ENCODE results near the gene FSTL4. TPM values are rescaled to one million over a fixed set of nuclear protein-coding genes. Genes with fewer than 3 reads are reported as not detected.

Gene FSTL4
- total RNA-seq, 1 experiment from 2014 or later = not detected

DNA sequence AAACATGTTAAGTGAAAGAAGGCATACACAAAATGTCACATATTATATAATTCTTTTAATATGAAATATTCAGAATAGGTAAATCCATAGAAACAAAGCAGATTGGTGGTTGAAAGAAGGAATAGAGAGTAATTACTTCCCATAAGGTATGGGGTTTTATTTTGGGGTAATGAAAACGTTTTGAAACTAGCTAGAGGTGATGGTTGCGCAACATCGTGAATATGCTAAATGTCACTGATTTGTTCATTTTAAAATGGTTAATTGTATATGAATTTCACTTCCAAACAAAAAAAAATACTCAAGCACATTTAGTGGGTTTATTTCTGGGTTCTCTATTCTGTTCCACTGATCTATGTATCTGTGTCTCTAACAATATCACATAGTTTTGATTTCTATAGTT is 12.0 kb upstream of the FSTL4 start:
- DNase-seq = no peak

DNA sequence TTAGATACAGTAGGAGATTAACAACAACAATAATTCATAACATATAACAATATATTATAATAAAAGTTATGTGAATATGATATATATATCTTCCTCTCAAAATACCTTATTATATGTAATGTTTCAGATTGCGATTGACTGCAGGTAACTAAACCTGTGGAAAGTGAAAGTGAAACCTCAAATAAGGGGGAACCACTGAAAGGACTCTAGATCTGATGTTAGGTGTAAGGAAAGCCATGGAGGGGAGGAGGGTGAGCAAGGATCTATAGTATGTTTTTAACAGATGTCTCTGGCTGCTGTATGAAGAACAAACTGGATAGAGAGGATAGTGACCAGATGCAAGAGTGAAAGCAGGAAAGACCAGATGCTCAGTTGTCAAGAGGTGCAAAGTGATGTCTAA is 5.8 kb upstream of the FSTL4 start:
- Histone ChIP-seq H3K9me2 (replicated peaks; ENCODE audit: insufficient read depth, low read length) (no peaks in the 10 kb centered on the region), H3K9me3 (ENCODE audit: low read length) (no peaks in the 10 kb centered on the region), H3K79me2 (ENCODE audit: low read length) (no peaks in the 10 kb centered on the region), H3K27me3 (ENCODE audit: low read length) (no peaks in the 10 kb centered on the region), H3K4me1 (ENCODE audit: low read length) (no peaks in the 10 kb centered on the region), H3K9ac (ENCODE audit: low read length) (no peak overlapping the region), H3K36me3 (ENCODE audit: insufficient read depth, low read length) (no peaks in the 10 kb centered on the region), H3K4me3 (ENCODE audit: low read length) (no peak overlapping the region), H2AFZ (ENCODE audit: low read length) (no peak overlapping the region), H3K27ac (ENCODE audit: low read length) (no peak overlapping the region), H4K20me1 (ENCODE audit: insufficient read depth, low read depth, low read length) (no peaks in the 10 kb centered on the region), H3K4me2 (ENCODE audit: low read depth, low read length, poor library complexity, severe bottlenecking) (no peak overlapping the region)
- DNase-seq = no peak

More for the DNA sequence above, 12.0 kb upstream of the FSTL4 start:
- Histone ChIP-seq H3K4me1 (ENCODE audit: low read length) (no peaks in the 10 kb centered on the region), H2AFZ (ENCODE audit: low read length) (no peak overlapping the region), H3K27me3 (ENCODE audit: low read length) (no peaks in the 10 kb centered on the region), H3K9me3 (ENCODE audit: low read length) (no peaks in the 10 kb centered on the region), H3K4me3 (ENCODE audit: low read length) (no peak overlapping the region), H3K9me2 (replicated peaks; ENCODE audit: insufficient read depth, low read length) (0 out of 2 replicates have a peak, but pooled peaks cover 3% of the 10 kb centered on the region), H3K36me3 (ENCODE audit: insufficient read depth, low read length) (no peaks in the 10 kb centered on the region), H3K9ac (ENCODE audit: low read length) (no peak overlapping the region), H3K4me2 (ENCODE audit: low read depth, low read length, poor library complexity, severe bottlenecking) (no peak overlapping the region), H3K27ac (ENCODE audit: low read length) (no peak overlapping the region), H4K20me1 (ENCODE audit: insufficient read depth, low read depth, low read length) (no peaks in the 10 kb centered on the region), H3K79me2 (ENCODE audit: low read length) (no peaks in the 10 kb centered on the region)

DNA sequence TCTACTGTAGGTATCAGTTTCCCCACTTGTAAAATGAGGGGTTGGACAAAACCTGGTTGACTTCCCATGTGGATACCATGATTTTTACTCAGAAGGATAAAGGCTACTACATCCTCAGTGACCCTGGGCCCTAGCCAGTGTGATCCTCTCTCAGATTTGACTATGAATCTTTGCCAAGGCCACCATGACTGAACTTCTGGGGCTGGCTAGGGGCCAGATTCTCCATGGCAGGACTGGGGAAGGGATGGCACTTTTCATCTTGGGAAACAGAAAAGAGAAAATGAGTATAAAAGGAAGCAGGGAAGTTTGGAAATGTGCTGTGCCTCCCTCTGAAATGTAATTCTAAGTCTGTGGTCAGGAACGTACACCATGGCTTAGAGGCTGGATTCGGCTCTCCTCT is 1.4 kb upstream of the FSTL4 start:
- no peak for DNase-seq
- no peaks in the 10 kb centered on the region for H3K4me1 ChIP-seq (ENCODE audit: low read length)
- H2AFZ ChIP-seq (ENCODE audit: low read length) = no peak overlapping the region
- no peak overlapping the region for H3K27ac ChIP-seq (ENCODE audit: low read length)
- no peaks in the 10 kb centered on the region for H3K79me2 ChIP-seq (ENCODE audit: low read length)
- H4K20me1 ChIP-seq (ENCODE audit: insufficient read depth, low read depth, low read length) = no peaks in the 10 kb centered on the region
- H3K36me3 ChIP-seq (ENCODE audit: insufficient read depth, low read length) = no peaks in the 10 kb centered on the region
- no peak overlapping the region for H3K4me3 ChIP-seq (ENCODE audit: low read length)
- no peaks in the 10 kb centered on the region for H3K9me2 ChIP-seq (replicated peaks; ENCODE audit: insufficient read depth, low read length)
- no peaks in the 10 kb centered on the region for H3K27me3 ChIP-seq (ENCODE audit: low read length)
- no peaks in the 10 kb centered on the region for H3K9me3 ChIP-seq (ENCODE audit: low read length)
- H3K4me2 ChIP-seq (ENCODE audit: low read depth, low read length, poor library complexity, severe bottlenecking) = no peak overlapping the region
- no peak overlapping the region for H3K9ac ChIP-seq (ENCODE audit: low read length)

DNA sequence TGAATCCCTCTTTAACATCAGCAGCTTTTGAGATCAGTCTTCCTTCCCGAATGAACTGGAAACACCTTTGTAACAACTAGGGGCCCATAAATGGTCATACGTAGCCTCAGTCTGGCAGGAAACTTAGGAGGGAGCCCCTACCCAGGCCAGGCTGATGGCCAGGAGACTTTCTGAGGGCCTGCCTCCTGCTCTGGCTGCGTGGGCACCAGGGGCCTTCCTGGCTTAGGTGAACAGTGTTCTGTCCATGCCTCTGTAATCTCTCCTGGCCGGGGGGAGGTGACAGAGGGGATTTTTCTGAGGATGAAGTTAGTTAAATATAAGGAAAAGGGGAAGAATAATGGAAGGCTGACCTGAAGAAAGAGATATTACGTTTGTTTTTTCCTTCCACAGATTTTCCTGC is 843 bp upstream of the FSTL4 start:
- no peaks in the 10 kb centered on the region for H4K20me1 ChIP-seq (ENCODE audit: insufficient read depth, low read depth, low read length)
- no peak overlapping the region for H3K4me2 ChIP-seq (ENCODE audit: low read depth, low read length, poor library complexity, severe bottlenecking)
- H2AFZ ChIP-seq (ENCODE audit: low read length) = no peak overlapping the region
- no peak for DNase-seq
- H3K9ac ChIP-seq (ENCODE audit: low read length) = no peak overlapping the region
- no peak overlapping the region for H3K27ac ChIP-seq (ENCODE audit: low read length)
- no peaks in the 10 kb centered on the region for H3K27me3 ChIP-seq (ENCODE audit: low read length)
- no peaks in the 10 kb centered on the region for H3K9me3 ChIP-seq (ENCODE audit: low read length)
- no peak overlapping the region for H3K4me3 ChIP-seq (ENCODE audit: low read length)
- H3K9me2 ChIP-seq (replicated peaks; ENCODE audit: insufficient read depth, low read length) = no peaks in the 10 kb centered on the region
- no peaks in the 10 kb centered on the region for H3K4me1 ChIP-seq (ENCODE audit: low read length)
- no peaks in the 10 kb centered on the region for H3K36me3 ChIP-seq (ENCODE audit: insufficient read depth, low read length)
- H3K79me2 ChIP-seq (ENCODE audit: low read length) = no peaks in the 10 kb centered on the region

DNA sequence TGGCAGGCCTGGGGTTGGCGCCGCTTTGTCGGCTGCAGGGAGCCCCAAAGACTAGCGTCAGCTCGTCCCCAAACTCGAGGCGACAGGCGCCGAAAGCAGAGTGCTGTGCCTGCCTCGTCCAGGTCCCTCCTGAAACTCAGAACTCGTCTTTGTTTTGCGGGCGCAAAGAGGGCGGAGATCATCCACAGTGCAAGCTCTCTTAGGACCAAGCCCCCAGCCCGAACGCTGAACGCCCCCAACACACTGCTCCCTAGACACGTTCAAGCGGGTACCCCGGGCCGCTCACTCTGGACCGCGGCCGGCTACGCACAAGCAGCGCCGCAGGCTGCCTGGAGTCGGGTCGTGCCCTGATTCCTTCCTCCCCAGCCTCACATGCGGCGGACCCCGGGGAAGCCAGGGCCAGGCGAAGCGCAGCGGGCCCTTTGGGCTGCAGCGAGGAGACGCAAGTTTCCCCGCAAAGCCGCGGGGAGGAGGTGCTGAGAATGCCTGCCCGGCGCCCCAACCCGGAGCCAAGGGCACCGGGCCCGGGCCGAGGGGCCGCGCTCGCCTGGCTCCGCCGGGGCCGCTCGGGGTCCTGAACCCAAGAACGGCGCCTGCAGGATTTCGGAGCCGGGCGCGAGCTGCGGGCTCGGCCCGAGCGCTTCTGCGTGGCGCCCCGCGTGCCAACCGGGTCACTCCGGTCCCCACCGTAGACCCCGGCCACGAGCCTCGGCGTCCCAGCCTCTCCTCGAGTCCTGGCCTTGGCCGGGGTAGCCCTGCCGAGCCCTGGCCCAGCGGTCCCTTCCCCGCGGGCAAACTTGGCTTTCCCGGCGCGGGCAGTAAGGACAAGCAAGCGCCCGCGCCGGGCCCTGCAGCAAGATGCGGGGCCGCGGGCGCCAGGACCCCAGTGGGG is 738 bp downstream of the FSTL4 start:
- Histone ChIP-seq H4K20me1 (ENCODE audit: insufficient read depth, low read depth, low read length) (no peaks in the 10 kb centered on the region), H3K4me2 (ENCODE audit: low read depth, low read length, poor library complexity, severe bottlenecking) (no peak overlapping the region), H3K27ac (ENCODE audit: low read length) (no peak overlapping the region), H3K9me2 (replicated peaks; ENCODE audit: insufficient read depth, low read length) (no peaks in the 10 kb centered on the region), H3K27me3 (ENCODE audit: low read length) (no peaks in the 10 kb centered on the region), H3K4me1 (ENCODE audit: low read length) (no peaks in the 10 kb centered on the region), H3K36me3 (ENCODE audit: insufficient read depth, low read length) (no peaks in the 10 kb centered on the region), H3K9ac (ENCODE audit: low read length) (no peak overlapping the region), H3K9me3 (ENCODE audit: low read length) (no peaks in the 10 kb centered on the region), H2AFZ (ENCODE audit: low read length) (no peak overlapping the region), H3K4me3 (ENCODE audit: low read length) (no peak overlapping the region), H3K79me2 (ENCODE audit: low read length) (no peaks in the 10 kb centered on the region)
- DNase-seq = no peak

DNA sequence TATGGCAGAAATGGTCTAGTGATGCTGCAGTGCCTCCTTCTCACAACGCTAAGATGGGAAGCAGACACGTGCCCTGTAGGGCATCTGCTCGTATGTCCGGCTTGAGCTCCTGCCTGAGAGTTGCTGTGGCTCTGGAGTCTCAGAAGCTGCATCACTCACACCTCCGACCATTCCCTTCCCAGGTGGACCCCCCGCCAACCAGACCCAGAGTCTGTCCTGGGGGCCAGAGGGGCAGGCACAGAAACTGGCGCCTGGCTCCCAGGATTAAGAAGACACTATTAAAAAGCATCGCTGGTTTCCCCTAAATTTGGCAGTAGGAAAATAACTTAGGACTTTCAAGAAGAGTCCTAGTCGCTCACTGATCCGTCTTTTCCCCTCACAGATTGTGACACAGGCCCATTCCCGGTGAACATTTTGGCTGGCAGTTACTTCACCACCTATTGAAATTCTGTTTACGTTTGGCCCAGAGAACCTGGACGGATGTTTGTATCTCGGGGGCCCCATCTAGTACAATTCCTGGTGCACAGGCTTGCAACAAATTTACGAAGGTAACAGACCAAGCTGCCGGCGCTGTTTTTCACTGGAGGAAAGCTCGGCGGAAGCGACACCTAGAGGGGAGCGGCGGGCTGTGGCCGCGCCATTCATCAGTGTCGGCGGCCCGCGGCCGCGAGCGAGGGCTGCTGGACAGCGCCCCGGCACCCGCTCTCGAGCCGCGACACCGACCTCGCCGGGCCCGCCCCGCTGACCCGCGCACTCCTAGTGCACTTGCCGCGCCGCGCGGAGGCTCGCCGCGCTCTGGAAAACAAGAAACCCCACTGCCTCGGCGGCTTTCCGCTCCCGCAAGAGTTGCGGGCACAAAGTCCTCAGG is 1.6 kb downstream of the FSTL4 start:
- no peaks in the 10 kb centered on the region for H3K36me3 ChIP-seq (ENCODE audit: insufficient read depth, low read length)
- no peak overlapping the region for H3K4me3 ChIP-seq (ENCODE audit: low read length)
- H4K20me1 ChIP-seq (ENCODE audit: insufficient read depth, low read depth, low read length) = no peaks in the 10 kb centered on the region
- no peak overlapping the region for H3K9ac ChIP-seq (ENCODE audit: low read length)
- H3K27ac ChIP-seq (ENCODE audit: low read length) = no peak overlapping the region
- no peaks in the 10 kb centered on the region for H3K4me1 ChIP-seq (ENCODE audit: low read length)
- no peak for DNase-seq
- no peaks in the 10 kb centered on the region for H3K79me2 ChIP-seq (ENCODE audit: low read length)
- H3K9me3 ChIP-seq (ENCODE audit: low read length) = no peaks in the 10 kb centered on the region
- no peak overlapping the region for H3K4me2 ChIP-seq (ENCODE audit: low read depth, low read length, poor library complexity, severe bottlenecking)
- no peaks in the 10 kb centered on the region for H3K27me3 ChIP-seq (ENCODE audit: low read length)
- no peak overlapping the region for H2AFZ ChIP-seq (ENCODE audit: low read length)
- H3K9me2 ChIP-seq (replicated peaks; ENCODE audit: insufficient read depth, low read length) = no peaks in the 10 kb centered on the region

DNA sequence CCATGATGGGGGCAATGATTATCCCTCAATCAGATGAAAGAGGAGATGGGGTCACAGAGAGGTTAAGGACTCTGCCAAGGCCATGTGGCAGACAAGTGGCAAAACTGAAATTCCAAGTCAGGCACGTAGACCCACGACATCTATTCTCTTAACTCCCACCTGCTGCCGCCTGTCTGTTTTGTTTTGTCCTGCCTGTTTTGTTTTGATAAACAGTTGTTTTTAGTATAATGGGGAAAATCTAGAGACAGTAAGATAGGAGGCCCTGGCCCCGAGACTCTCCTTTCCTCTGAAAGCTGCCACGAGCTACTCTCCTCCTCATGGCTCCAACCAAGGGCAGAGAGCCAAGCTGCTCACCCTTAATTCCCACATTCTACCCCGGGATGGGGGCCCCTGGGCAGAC is 4.9 kb downstream of the FSTL4 start:
- Histone ChIP-seq H3K9me3 (ENCODE audit: low read length) (no peaks in the 10 kb centered on the region), H3K4me3 (ENCODE audit: low read length) (no peak overlapping the region), H3K4me1 (ENCODE audit: low read length) (no peaks in the 10 kb centered on the region), H3K4me2 (ENCODE audit: low read depth, low read length, poor library complexity, severe bottlenecking) (no peak overlapping the region), H3K9ac (ENCODE audit: low read length) (no peak overlapping the region), H3K27ac (ENCODE audit: low read length) (no peak overlapping the region), H3K79me2 (ENCODE audit: low read length) (no peaks in the 10 kb centered on the region), H3K9me2 (replicated peaks; ENCODE audit: insufficient read depth, low read length) (no peaks in the 10 kb centered on the region), H3K36me3 (ENCODE audit: insufficient read depth, low read length) (no peaks in the 10 kb centered on the region), H4K20me1 (ENCODE audit: insufficient read depth, low read depth, low read length) (no peaks in the 10 kb centered on the region), H3K27me3 (ENCODE audit: low read length) (no peaks in the 10 kb centered on the region), H2AFZ (ENCODE audit: low read length) (no peak overlapping the region)
- DNase-seq = no peak

DNA sequence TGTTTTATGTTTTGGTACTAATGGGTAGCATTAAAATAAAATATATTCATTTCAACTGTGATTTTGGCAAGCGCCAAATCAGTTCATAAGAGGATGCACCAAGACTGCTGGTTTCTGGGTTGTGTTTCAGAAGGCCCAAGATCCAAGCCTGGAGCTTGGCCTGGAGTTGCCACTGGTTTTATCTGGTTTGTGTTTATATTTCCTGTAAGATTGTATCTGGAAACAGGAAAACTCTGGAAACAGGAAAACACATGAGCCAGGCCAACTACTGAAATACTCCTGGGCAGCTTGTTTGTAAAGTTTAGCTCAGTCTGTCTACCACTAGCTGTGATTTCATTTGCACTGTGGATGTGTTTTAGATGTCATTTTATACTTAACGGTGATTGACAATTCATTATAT is 5.5 kb downstream of the FSTL4 start:
- H3K36me3 ChIP-seq (ENCODE audit: insufficient read depth, low read length) = no peaks in the 10 kb centered on the region
- H2AFZ ChIP-seq (ENCODE audit: low read length) = no peak overlapping the region
- no peak overlapping the region for H3K27ac ChIP-seq (ENCODE audit: low read length)
- no peak overlapping the region for H3K9ac ChIP-seq (ENCODE audit: low read length)
- no peaks in the 10 kb centered on the region for H3K9me2 ChIP-seq (replicated peaks; ENCODE audit: insufficient read depth, low read length)
- DNase-seq = no peak
- no peaks in the 10 kb centered on the region for H3K9me3 ChIP-seq (ENCODE audit: low read length)
- no peaks in the 10 kb centered on the region for H4K20me1 ChIP-seq (ENCODE audit: insufficient read depth, low read depth, low read length)
- no peaks in the 10 kb centered on the region for H3K4me1 ChIP-seq (ENCODE audit: low read length)
- no peaks in the 10 kb centered on the region for H3K79me2 ChIP-seq (ENCODE audit: low read length)
- no peaks in the 10 kb centered on the region for H3K27me3 ChIP-seq (ENCODE audit: low read length)
- no peak overlapping the region for H3K4me2 ChIP-seq (ENCODE audit: low read depth, low read length, poor library complexity, severe bottlenecking)
- H3K4me3 ChIP-seq (ENCODE audit: low read length) = no peak overlapping the region

All from Karpas-422 (cell line).